ENCODE results near the gene WWOX. TPM values are rescaled to one million over a fixed set of nuclear protein-coding genes. Genes with fewer than 3 reads are reported as not detected.

Gene WWOX
- total RNA-seq, 1 donor from 2014 or later: 34.9 TPM

- no peak for TF ChIP-seq CTCF (IDR thresholded peaks at IDR 0.05; ENCODE audit: insufficient read depth, low read length, poor library complexity, severe bottlenecking)
- Histone ChIP-seq H3K4me3 (ENCODE audit: low read depth, low read length) (no peak overlapping the region), H3K27me3 (ENCODE audit: control insufficient read depth, insufficient read depth, low read length) (no peaks in the 10 kb centered on the region), H3K36me3 (ENCODE audit: control insufficient read depth, insufficient read depth, low read length) (no peaks in the 10 kb centered on the region)
- no peak for DNase-seq (ENCODE audit: low read depth)
These were observed 576.7 kb downstream of the WWOX start for GRCh38 chr16:78675951-78676792.

- Histone ChIP-seq H3K4me3 (ENCODE audit: low read depth, low read length) (no peak overlapping the region), H3K27me3 (ENCODE audit: control insufficient read depth, insufficient read depth, low read length) (no peaks in the 10 kb centered on the region), H3K36me3 (ENCODE audit: control insufficient read depth, insufficient read depth, low read length) (no peaks in the 10 kb centered on the region)
- TF ChIP-seq CTCF (IDR thresholded peaks at IDR 0.05; ENCODE audit: insufficient read depth, low read length, poor library complexity, severe bottlenecking): no peak
- no peak for DNase-seq (ENCODE audit: low read depth)
These were observed 577.8 kb downstream of the WWOX start for GRCh38 chr16:78677181-78677731.

- Histone ChIP-seq H3K36me3 (ENCODE audit: control insufficient read depth, insufficient read depth, low read length) (no peaks in the 10 kb centered on the region), H3K27me3 (ENCODE audit: control insufficient read depth, insufficient read depth, low read length) (no peaks in the 10 kb centered on the region), H3K4me3 (ENCODE audit: low read depth, low read length) (no peak overlapping the region)
- TF ChIP-seq CTCF (IDR thresholded peaks at IDR 0.05; ENCODE audit: insufficient read depth, low read length, poor library complexity, severe bottlenecking): no peak
- no peak for DNase-seq (ENCODE audit: low read depth)
These were observed 580.1 kb downstream of the WWOX start for GRCh38 chr16:78679546-78679945.

- Histone ChIP-seq H3K27me3 (ENCODE audit: control insufficient read depth, insufficient read depth, low read length) (no peaks in the 10 kb centered on the region), H3K36me3 (ENCODE audit: control insufficient read depth, insufficient read depth, low read length) (no peaks in the 10 kb centered on the region), H3K4me3 (ENCODE audit: low read depth, low read length) (no peak overlapping the region)
- no peak for TF ChIP-seq CTCF (IDR thresholded peaks at IDR 0.05; ENCODE audit: insufficient read depth, low read length, poor library complexity, severe bottlenecking)
- no peak for DNase-seq (ENCODE audit: low read depth)
These were observed 582.3 kb downstream of the WWOX start for GRCh38 chr16:78681743-78682142.

GRCh38 chr16:78684030-78684611, 584.7 kb downstream of the WWOX start:
- no peak overlapping the region for H3K4me3 ChIP-seq (ENCODE audit: low read depth, low read length)
- H3K27me3 ChIP-seq (ENCODE audit: control insufficient read depth, insufficient read depth, low read length): no peaks in the 10 kb centered on the region
- DNase-seq (ENCODE audit: low read depth): no peak
- TF ChIP-seq CTCF (IDR thresholded peaks at IDR 0.05; ENCODE audit: insufficient read depth, low read length, poor library complexity, severe bottlenecking): no peak
- no peaks in the 10 kb centered on the region for H3K36me3 ChIP-seq (ENCODE audit: control insufficient read depth, insufficient read depth, low read length)

Measured in kidney epithelial cell (primary cell).